Heart right ventricle (tissue), 16 donors: ENCODE results near the gene P3H3. TPM values are rescaled to one million over a fixed set of nuclear protein-coding genes. Genes with fewer than 3 reads are reported as not detected.

ENCODE experiments used
- ATAC-seq, 8 donors: fragments of 200-7000 bp; cut with Tn5 transposase; one replicate each; pipeline ENCODE4 v1.9.1; 2020; ENCODE audit warnings: mild to moderate bottlenecking in 8 of 8, moderate library complexity in 8 of 8, moderate number of reproducible peaks in 1 of 8
- DNase-seq, 2 donors: peaks; one replicate each; pipeline ENCODE4 v3.0.0-alpha.2; 2020
- H3K27ac ChIP-seq, 10 donors: fragments of 200-600 bp; sonication (generic) in 2 of 10; one replicate each; pipeline versions ENCODE4 v1.5.0 to v1.8.0; 2020 to 2022; ENCODE audit warnings: mild to moderate bottlenecking in 3 of 10
- H3K27me3 ChIP-seq, 7 donors: fragments of 200-600 bp; one replicate each; pipeline ENCODE4 v1.8.0; 2021 to 2022; ENCODE audit warnings: mild to moderate bottlenecking in 2 of 7
- H3K36me3 ChIP-seq, 9 donors: fragments of 200-600 bp; sonication (generic) in 1 of 9; one replicate each; pipeline versions ENCODE4 v1.5.0 to v1.8.0; 2020 to 2022; ENCODE audit warnings: mild to moderate bottlenecking in 2 of 9
- H3K4me1 ChIP-seq, 9 donors: fragments of 200-600 bp; sonication (generic) in 1 of 9; one replicate each; pipeline versions ENCODE4 v1.5.0 to v1.8.0; 2020 to 2022; ENCODE audit warnings: mild to moderate bottlenecking in 4 of 9
- H3K4me3 ChIP-seq, 10 donors: fragments of 200-600 bp; sonication (generic) in 2 of 10; one replicate each; pipeline versions ENCODE4 v1.5.0 to v1.8.0; 2020 to 2022; ENCODE audit warnings: mild to moderate bottlenecking in 7 of 10, moderate library complexity in 2 of 10
- H3K9me3 ChIP-seq, 11 donors: fragments of 200-600 bp in 10 of 11; sonication (generic) in 2 of 11; one replicate each; pipeline versions ENCODE4 v1.5.0 to v1.8.0; 2013 to 2022; ENCODE audit warnings: mild to moderate bottlenecking in 2 of 11, control low read depth in 1 of 11, moderate library complexity in 1 of 11
- CTCF ChIP-seq, 9 donors: fragments of 200-600 bp; sonication (generic) in 2 of 9; IDR thresholded peaks; one replicate each; pipeline versions ENCODE4 v1.5.0 to v1.8.0; 2021 to 2022; ENCODE audit warnings: antibody characterized with exemption in 9 of 9, mild to moderate bottlenecking in 5 of 9, moderate library complexity in 1 of 9
- WGBS, 2 donors: extraction: QIAGEN DNeasy Blood & Tissue Kit; methylation state at CpG; one replicate each; pipeline ENCODE4 v1.1.7; 2013; ENCODE audit warnings: inconsistent platforms in 1 of 2; 5-methylcytosine and 5-hydroxymethylcytosine counted together
- intact Hi-C, 10 donors: fragments of 100-400 bp; cut with DNase I; formaldehyde crosslinking; loops; one replicate each; pipeline versions ENCODE4 v1.11.1 to v1.14.2; 2022
- polyA plus RNA-seq, 2 donors: library from polyadenylated mRNA; stranded (reverse); fragments of 200-250 nt; gene quantifications; one replicate each; pipeline ENCODE4 v1.2.3, GENCODE V29; 2013
- total RNA-seq, 10 donors: library from RNA; stranded (reverse); fragmentation: NEBNext Ultra II Directional in 3 of 10; extraction: Animal tissue kit (Norgen Biotek cat#: 25700) in 3 of 10; gene quantifications; one replicate each; pipeline versions ENCODE4 v1.2.1 to v1.2.4, GENCODE V29; 2021 to 2023
- donor health status: Arrhythmogenic right ventricular cardiomyopathy.
- donor health status: ischemic (EF 13 %, LVEDD 7.1; RV severe dilation, severe dysfunction).
- donor health status: healthy with polysubstance abuse.
- donor health status: DM: no; HTN: yes; CAD: no.
- donor health status: DM: no; HTN: no; CAD: no.
- donor health status: ischemic (EF 25% LVEDD 6.9; RV normal size, moderate dysfunction).
- donor health status: ischemic (EF 25% LVEDD 5.7; RV mildly dilated, moderate dysfunction).
- donor health status: healthy.
- donor health status: DM: yes; HTN: yes; CAD: no.
- donor health status: Ischemic cardiomyopathy.
- donor health status: ischemic (EF 35%, LVEDD 5.7; RV mildly dilated, moderate dysfunction).
- donor health status: nonischemic (EF 11% LVEDD 7.7; RV severe dilation, severe dysfunction).
- donor health status: DM: yes; HTN: yes; CAD: no.
- donor health status: PGD.
- donor health status: ischemic (EF 29% LVEDD 5.4; RV normal size, mild dysfunction).
- donor health status: nonischemic (EF 23%, LVEDD 6.1; RV moderate dilation, normal function).

The P3H3 gene
- total and polyA plus RNA-seq, 12 donors = 6.4 to 37.8 (median 16.0) TPM

GRCh38 chr12:6837370-6838060, 9.3 kb downstream of the P3H3 start:
- intact Hi-C loops = no loop called here
- no peak overlapping the region for H3K27ac ChIP-seq
- H3K27me3 ChIP-seq = no peaks in the 10 kb centered on the region
- H3K9me3 ChIP-seq = no peaks in the 10 kb centered on the region
- no peak for TF ChIP-seq CTCF (IDR thresholded peaks at IDR 0.05)
- no peak for DNase-seq
- H3K4me1 ChIP-seq = peaks cover 0 to 54% (median 6%) of the 10 kb centered on the region in 9 donors
- no peak for ATAC-seq
- no peak overlapping the region for H3K4me3 ChIP-seq
- H3K36me3 ChIP-seq = peaks cover 0 to 76% (median 20%) of the 10 kb centered on the region in 9 donors
- WGBS, 2 donors = 94 to 95% methylated on average over 26 of the region's 26 CpGs

GRCh38 chr12:6838854-6839253, 10.6 kb downstream of the P3H3 start:
- peaks cover 0 to 82% (median 20%) of the 10 kb centered on the region in 9 donors for H3K36me3 ChIP-seq
- no peak for DNase-seq

GRCh38 chr12:6839482-6840201, 11.4 kb downstream of the P3H3 start:
- intact Hi-C loops = no loop called here

More at GRCh38 chr12:6838854-6839253, 10.6 kb downstream of the P3H3 start:
- Histone ChIP-seq H3K4me1 (peaks cover 0 to 51% (median 6%) of the 10 kb centered on the region in 9 donors), H3K27me3 (no peaks in the 10 kb centered on the region), H3K9me3 (no peaks in the 10 kb centered on the region), H3K4me3 (no peak overlapping the region), H3K27ac (no peak overlapping the region)
- 93 to 95% methylated on average over 16 of the region's 16 CpGs for WGBS, 2 donors
- TF ChIP-seq CTCF (IDR thresholded peaks at IDR 0.05) = no peak
- intact Hi-C loops = no loop called here
- peak in 1 of 8 donors; percentile 3 for ATAC-seq

More at GRCh38 chr12:6839482-6840201, 11.4 kb downstream of the P3H3 start:
- ATAC-seq (peak in 2 of 8 donors; percentile 1), DNase-seq (no peak)
- Histone ChIP-seq H3K4me3 (no peak overlapping the region), H3K4me1 (peaks cover 0 to 45% (median 6%) of the 10 kb centered on the region in 9 donors), H3K36me3 (peaks cover 0 to 82% (median 23%) of the 10 kb centered on the region in 9 donors), H3K27me3 (no peaks in the 10 kb centered on the region), H3K9me3 (no peaks in the 10 kb centered on the region), H3K27ac (peak overlapping the region in 2 of 10 donors; percentile 56 to 67)
- WGBS, 2 donors = 82 to 87% methylated on average over 10 of the region's 10 CpGs
- TF ChIP-seq CTCF (IDR thresholded peaks at IDR 0.05) = no peak
